Measurements from ENCODE around the gene TNIK. TPM values are rescaled to one million over a fixed set of nuclear protein-coding genes. Genes with fewer than 3 reads are reported as not detected.

TNIK gene
- total RNA-seq, 1 donor from 2014 or later, result 9.3 TPM

DNA sequence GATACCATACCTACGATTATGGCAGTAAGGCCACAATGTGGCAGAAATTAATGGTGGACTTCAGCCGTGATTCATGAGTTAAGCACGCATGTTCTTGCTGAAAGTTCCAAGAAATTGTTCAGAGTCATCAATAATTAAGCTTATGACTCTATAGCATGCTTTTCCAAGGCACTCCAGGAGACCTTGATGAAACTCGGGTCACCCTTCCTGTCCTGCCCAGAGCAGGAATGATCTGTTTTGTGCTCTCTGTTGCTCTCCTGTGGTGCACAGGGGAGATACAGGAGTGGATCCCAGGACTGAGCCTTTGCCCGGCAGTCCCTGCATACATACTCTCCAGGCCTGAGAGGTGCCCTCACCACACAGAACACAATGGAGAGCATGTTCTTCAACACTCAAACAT, 292.1 kb downstream of the TNIK start:
- DNase-seq (ENCODE audit: low spot score in 2 of 2, unreplicated experiment in 2 of 2), result no peak
- H3K27me3 Mint-ChIP-seq (ENCODE audit: low read depth), result no peaks in the 10 kb centered on the region

GRCh38 chr3:171165983-171166382, 294.2 kb downstream of the TNIK start:
- H3K27ac Mint-ChIP-seq, result no peak overlapping the region
- TF ChIP-seq, protein P1, sequence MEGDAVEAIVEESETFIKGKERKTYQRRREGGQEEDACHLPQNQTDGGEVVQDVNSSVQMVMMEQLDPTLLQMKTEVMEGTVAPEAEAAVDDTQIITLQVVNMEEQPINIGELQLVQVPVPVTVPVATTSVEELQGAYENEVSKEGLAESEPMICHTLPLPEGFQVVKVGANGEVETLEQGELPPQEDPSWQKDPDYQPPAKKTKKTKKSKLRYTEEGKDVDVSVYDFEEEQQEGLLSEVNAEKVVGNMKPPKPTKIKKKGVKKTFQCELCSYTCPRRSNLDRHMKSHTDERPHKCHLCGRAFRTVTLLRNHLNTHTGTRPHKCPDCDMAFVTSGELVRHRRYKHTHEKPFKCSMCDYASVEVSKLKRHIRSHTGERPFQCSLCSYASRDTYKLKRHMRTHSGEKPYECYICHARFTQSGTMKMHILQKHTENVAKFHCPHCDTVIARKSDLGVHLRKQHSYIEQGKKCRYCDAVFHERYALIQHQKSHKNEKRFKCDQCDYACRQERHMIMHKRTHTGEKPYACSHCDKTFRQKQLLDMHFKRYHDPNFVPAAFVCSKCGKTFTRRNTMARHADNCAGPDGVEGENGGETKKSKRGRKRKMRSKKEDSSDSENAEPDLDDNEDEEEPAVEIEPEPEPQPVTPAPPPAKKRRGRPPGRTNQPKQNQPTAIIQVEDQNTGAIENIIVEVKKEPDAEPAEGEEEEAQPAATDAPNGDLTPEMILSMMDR (IDR thresholded peaks at IDR 0.05; ENCODE audit: unreplicated experiment), result no peak

More for the DNA sequence above, 292.1 kb downstream of the TNIK start:
- Mint-ChIP-seq H3K9me3 (peaks cover 1% of the 10 kb centered on the region), H3K4me1 (peaks cover 24% of the 10 kb centered on the region), H3K36me3 (no peaks in the 10 kb centered on the region), H3K4me3 (no peak overlapping the region), H3K27ac (no peak overlapping the region)
- TF ChIP-seq, protein P1 (IDR thresholded peaks at IDR 0.05; ENCODE audit: unreplicated experiment), result no peak

DNA sequence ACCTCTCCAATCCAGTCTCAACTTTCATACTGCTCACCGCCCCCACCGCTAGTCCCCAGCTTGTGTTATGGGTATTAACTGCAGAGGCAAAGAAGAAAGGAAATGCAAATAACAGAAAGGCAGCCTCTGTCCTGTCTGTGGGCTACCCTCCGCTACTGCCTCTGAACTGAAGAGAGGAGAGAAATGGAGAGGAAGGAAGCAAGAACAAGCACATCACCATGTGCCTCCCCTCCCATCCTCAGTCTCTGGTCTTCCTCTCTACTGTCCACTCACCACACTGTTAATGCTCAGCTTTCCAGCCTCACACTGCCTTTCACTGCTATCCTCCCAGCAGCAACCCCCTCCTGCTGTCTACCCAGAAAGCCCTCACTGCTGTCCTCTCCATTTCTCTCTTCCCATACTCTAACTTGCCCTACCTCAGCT, 294.7 kb downstream of the TNIK start:
- Mint-ChIP-seq H3K27ac (no peak overlapping the region), H3K9me3 (peaks cover 13% of the 10 kb centered on the region)
- TF ChIP-seq, protein P1 (IDR thresholded peaks at IDR 0.05; ENCODE audit: unreplicated experiment), result no peak

More at GRCh38 chr3:171165983-171166382, 294.2 kb downstream of the TNIK start:
- DNase-seq (ENCODE audit: low spot score in 2 of 2, unreplicated experiment in 2 of 2), result no peak
- Mint-ChIP-seq H3K27me3 (ENCODE audit: low read depth) (no peaks in the 10 kb centered on the region), H3K4me3 (no peak overlapping the region), H3K36me3 (peaks cover 5% of the 10 kb centered on the region), H3K4me1 (peaks cover 24% of the 10 kb centered on the region), H3K9me3 (peaks cover 13% of the 10 kb centered on the region)

GRCh38 chr3:171164067-171164465, 296.1 kb downstream of the TNIK start:
- DNase-seq (ENCODE audit: low spot score in 2 of 2, unreplicated experiment in 2 of 2), result no peak
- peak overlapping the region; percentile 68 for H3K27ac Mint-ChIP-seq
- peaks cover 5% of the 10 kb centered on the region for H3K36me3 Mint-ChIP-seq
- H3K4me3 Mint-ChIP-seq, result no peak overlapping the region
- peaks cover 24% of the 10 kb centered on the region for H3K4me1 Mint-ChIP-seq
- H3K27me3 Mint-ChIP-seq (ENCODE audit: low read depth), result no peaks in the 10 kb centered on the region
- H3K9me3 Mint-ChIP-seq, result peaks cover 13% of the 10 kb centered on the region
- TF ChIP-seq, protein P1 (IDR thresholded peaks at IDR 0.05; ENCODE audit: unreplicated experiment), result no peak

More for the DNA sequence above, 294.7 kb downstream of the TNIK start:
- DNase-seq (ENCODE audit: low spot score in 2 of 2, unreplicated experiment in 2 of 2), result no peak
- Mint-ChIP-seq H3K27me3 (ENCODE audit: low read depth) (no peaks in the 10 kb centered on the region), H3K4me3 (no peak overlapping the region), H3K4me1 (peaks cover 24% of the 10 kb centered on the region), H3K36me3 (peaks cover 5% of the 10 kb centered on the region)

- DNase-seq (ENCODE audit: low spot score in 2 of 2, unreplicated experiment in 2 of 2), result no peak
- Mint-ChIP-seq H3K36me3 (peaks cover 5% of the 10 kb centered on the region), H3K4me3 (no peak overlapping the region), H3K9me3 (peaks cover 13% of the 10 kb centered on the region), H3K27me3 (ENCODE audit: low read depth) (no peaks in the 10 kb centered on the region), H3K27ac (peak overlapping the region; percentile 68), H3K4me1 (peaks cover 24% of the 10 kb centered on the region)
- TF ChIP-seq, protein P1 (IDR thresholded peaks at IDR 0.05; ENCODE audit: unreplicated experiment), result peak; percentile 72
Measured at GRCh38 chr3:171163101-171164066, 296.8 kb downstream of the TNIK start.

Measured in mesothelial cell of epicardium (in vitro differentiated cells).